ENCODE data around the gene AUTS2.

DNA sequence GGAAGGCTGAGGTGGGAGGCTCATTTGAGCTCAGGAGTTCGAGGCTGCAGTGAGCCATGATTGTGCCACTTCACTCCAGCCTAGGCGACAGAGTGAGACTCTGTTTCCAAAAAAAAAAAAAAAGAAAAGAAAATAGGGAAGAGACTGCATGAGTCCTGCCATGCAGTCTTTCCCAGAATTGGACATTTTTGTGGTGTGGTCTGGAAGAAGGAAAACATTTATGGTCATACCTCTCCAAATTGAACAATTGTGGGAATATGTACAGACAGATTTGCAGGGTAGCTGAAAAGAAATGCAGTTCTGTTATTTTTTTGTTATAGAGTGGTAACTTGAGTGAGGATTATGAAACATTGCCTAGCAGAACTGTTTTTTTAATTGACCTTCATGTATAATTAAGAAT lies 198.1 kb downstream of the AUTS2 start:
- TF ChIP-seq, protein P1, sequence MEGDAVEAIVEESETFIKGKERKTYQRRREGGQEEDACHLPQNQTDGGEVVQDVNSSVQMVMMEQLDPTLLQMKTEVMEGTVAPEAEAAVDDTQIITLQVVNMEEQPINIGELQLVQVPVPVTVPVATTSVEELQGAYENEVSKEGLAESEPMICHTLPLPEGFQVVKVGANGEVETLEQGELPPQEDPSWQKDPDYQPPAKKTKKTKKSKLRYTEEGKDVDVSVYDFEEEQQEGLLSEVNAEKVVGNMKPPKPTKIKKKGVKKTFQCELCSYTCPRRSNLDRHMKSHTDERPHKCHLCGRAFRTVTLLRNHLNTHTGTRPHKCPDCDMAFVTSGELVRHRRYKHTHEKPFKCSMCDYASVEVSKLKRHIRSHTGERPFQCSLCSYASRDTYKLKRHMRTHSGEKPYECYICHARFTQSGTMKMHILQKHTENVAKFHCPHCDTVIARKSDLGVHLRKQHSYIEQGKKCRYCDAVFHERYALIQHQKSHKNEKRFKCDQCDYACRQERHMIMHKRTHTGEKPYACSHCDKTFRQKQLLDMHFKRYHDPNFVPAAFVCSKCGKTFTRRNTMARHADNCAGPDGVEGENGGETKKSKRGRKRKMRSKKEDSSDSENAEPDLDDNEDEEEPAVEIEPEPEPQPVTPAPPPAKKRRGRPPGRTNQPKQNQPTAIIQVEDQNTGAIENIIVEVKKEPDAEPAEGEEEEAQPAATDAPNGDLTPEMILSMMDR (IDR thresholded peaks at IDR 0.05) = no peak
- no peak for TF ChIP-seq POLR2A (IDR thresholded peaks at IDR 0.05)

Measured in thyroid gland (tissue), 4 donors.